ENCODE results near the gene MYO10. TPM values are rescaled to one million over a fixed set of nuclear protein-coding genes. Genes with fewer than 3 reads are reported as not detected.

MYO10 gene
- total and polyA plus RNA-seq, 2 of the 8 experiments (the other 6 are each of a cell fraction or from before 2014, with no cell fraction given): 21.5 to 107 TPM

DNA sequence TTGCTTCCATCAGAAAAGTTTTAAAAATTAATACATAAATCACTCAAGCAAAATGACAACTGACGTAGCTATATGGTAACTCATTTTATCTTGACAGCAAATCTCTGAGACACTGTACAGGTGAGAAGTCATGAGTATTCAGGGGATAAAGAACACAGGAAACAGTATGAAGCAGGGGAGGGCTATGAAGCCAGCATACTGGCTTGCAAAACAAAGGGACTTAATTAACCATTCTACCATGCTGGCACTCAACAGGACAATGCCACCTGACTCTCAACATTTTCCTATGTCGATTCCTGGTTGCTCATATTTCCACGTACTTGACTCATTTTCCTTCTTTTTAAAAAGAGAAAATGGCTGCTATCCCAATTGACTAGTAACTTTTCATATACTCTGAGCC is 167.9 kb downstream of the MYO10 start:
- H3K23ac ChIP-seq (ENCODE audit: insufficient read length): no peak overlapping the region
- no peak overlapping the region for H2AFZ ChIP-seq (ENCODE audit: low read length)
- 99% methylated on average over 3 of the region's 3 CpGs; no CpG with 5 or more reads in 1 of the 2 experiments for WGBS, 2 experiments (ENCODE audit: extremely low coverage in 1 of 2, insufficient coverage in 1 of 2, insufficient read length in 1 of 2, insufficient replicate concordance in 2 of 2, low coverage in 1 of 2, low lambda C conversion rate in 2 of 2, missing lambda C conversion rate in 1 of 2)
- no peak overlapping the region for H3K4me2 ChIP-seq (ENCODE audit: insufficient read depth in 1 of 2, low read depth in 2 of 2, low read length in 2 of 2)
- H3K79me2 ChIP-seq (ENCODE audit: control insufficient read depth in 1 of 2, insufficient read depth in 2 of 2, low read length in 2 of 2): no peaks in the 10 kb centered on the region
- ChIA-PET CTCF (ENCODE audit: partially characterized antibody) (interaction anchor here (0.7 to 1.0 kb wide), 2 partner anchors 64 to 422 kb away, joined by 4 to 5 read pairs; no protein-coding TSS in a partner anchor), POLR2A (ENCODE audit: partially characterized antibody) (interaction anchor here (1.4 kb wide), 1 partner anchor 26 kb away, joined by 4 read pairs; no protein-coding TSS in a partner anchor)
- peaks cover 0 to 4% (median 1%) of the 10 kb centered on the region in 4 experiments; a peak in 3 of 7 replicates for H3K4me1 ChIP-seq (replicated peaks in 1 of 4; ENCODE audit: control insufficient read depth in 3 of 4, insufficient read depth in 4 of 4, low read length in 3 of 4)
- H2BK120ac ChIP-seq (replicated peaks; ENCODE audit: low read depth, low read length): no peak overlapping the region
- no peak for DNase-seq (ENCODE audit: low read depth in 1 of 2, low spot score in 2 of 2)
- no peak overlapping the region for H2BK20ac ChIP-seq (ENCODE audit: low read length)
- no peaks in the 10 kb centered on the region for H3K79me1 ChIP-seq (ENCODE audit: low read depth, low read length)
- H3K36me3 ChIP-seq (ENCODE audit: control insufficient read depth in 2 of 4, insufficient read depth in 4 of 4, low read length in 3 of 4): peaks cover 2 to 10% (median 2%) of the 10 kb centered on the region in 4 experiments; a peak in 5 of 8 replicates
- no peaks in the 10 kb centered on the region for H3K23me2 ChIP-seq (ENCODE audit: low read depth, low read length)
- no peak overlapping the region for H3K14ac ChIP-seq (ENCODE audit: insufficient read length)
- H2BK12ac ChIP-seq (ENCODE audit: low read depth, low read length): no peak overlapping the region
- H2AK5ac ChIP-seq (ENCODE audit: low read depth, low read length): no peak overlapping the region
- H3K18ac ChIP-seq (ENCODE audit: extremely low read depth, low read length): no peak overlapping the region
- no peaks in the 10 kb centered on the region for H4K20me1 ChIP-seq (replicated peaks in 1 of 2; ENCODE audit: control insufficient read depth in 1 of 2, insufficient read depth in 2 of 2, low read length in 2 of 2)
- no peak overlapping the region for H3K4me3 ChIP-seq (ENCODE audit: extremely low read depth in 1 of 4, insufficient read depth in 2 of 4, low read depth in 3 of 4, low read length in 4 of 4)
- no peak overlapping the region for H3K4ac ChIP-seq (replicated peaks; ENCODE audit: insufficient read length, low read depth, low read length)
- no peak overlapping the region for H4K5ac ChIP-seq (ENCODE audit: insufficient read length, low read depth, low read length)
- FAIRE-seq: no peak
- H3K9ac ChIP-seq (replicated peaks in 1 of 4; ENCODE audit: extremely low read depth in 1 of 4, low read depth in 3 of 4, low read length in 3 of 4): no peak overlapping the region
- no peaks in the 10 kb centered on the region for H3K9me3 ChIP-seq (ENCODE audit: insufficient read depth in 2 of 2, low read depth in 1 of 2, low read length in 1 of 2)
- no peak for TF ChIP-seq GTF2F1 (IDR thresholded peaks at IDR 0.05; ENCODE audit: borderline replicate concordance, low read depth, low read length)
- no peak for TF ChIP-seq TAF1 (IDR thresholded peaks at IDR 0.05; ENCODE audit: low read depth, low read length)
- TF ChIP-seq RFX5 (IDR thresholded peaks at IDR 0.05; ENCODE audit: borderline replicate concordance, low read depth, low read length): no peak
- TF ChIP-seq, protein P1, sequence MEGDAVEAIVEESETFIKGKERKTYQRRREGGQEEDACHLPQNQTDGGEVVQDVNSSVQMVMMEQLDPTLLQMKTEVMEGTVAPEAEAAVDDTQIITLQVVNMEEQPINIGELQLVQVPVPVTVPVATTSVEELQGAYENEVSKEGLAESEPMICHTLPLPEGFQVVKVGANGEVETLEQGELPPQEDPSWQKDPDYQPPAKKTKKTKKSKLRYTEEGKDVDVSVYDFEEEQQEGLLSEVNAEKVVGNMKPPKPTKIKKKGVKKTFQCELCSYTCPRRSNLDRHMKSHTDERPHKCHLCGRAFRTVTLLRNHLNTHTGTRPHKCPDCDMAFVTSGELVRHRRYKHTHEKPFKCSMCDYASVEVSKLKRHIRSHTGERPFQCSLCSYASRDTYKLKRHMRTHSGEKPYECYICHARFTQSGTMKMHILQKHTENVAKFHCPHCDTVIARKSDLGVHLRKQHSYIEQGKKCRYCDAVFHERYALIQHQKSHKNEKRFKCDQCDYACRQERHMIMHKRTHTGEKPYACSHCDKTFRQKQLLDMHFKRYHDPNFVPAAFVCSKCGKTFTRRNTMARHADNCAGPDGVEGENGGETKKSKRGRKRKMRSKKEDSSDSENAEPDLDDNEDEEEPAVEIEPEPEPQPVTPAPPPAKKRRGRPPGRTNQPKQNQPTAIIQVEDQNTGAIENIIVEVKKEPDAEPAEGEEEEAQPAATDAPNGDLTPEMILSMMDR (IDR thresholded peaks at IDR 0.05; ENCODE audit: control extremely low read depth in 1 of 3, insufficient read depth in 1 of 3, low read depth in 1 of 3, low read length in 3 of 3): no peak
- TF ChIP-seq SAP30 (IDR thresholded peaks at IDR 0.05; ENCODE audit: insufficient read depth, insufficient replicate concordance, low read length): no peak
- TF ChIP-seq SIN3A (conservative IDR thresholded peaks at IDR 0.05 in 1 of 2, IDR thresholded peaks at IDR 0.05 in 1 of 2; ENCODE audit: low read depth in 1 of 2, low read length in 2 of 2): no peak
- no peak for TF ChIP-seq CREB1 (IDR thresholded peaks at IDR 0.05)
- no peak for TF ChIP-seq CBX8 (IDR thresholded peaks at IDR 0.05; ENCODE audit: borderline replicate concordance, low read depth, low read length)
- TF ChIP-seq SP4 (IDR thresholded peaks at IDR 0.05; ENCODE audit: low read length): no peak
- no peak for TF ChIP-seq TBP (IDR thresholded peaks at IDR 0.05; ENCODE audit: low read depth, low read length)
- no peaks in the 10 kb centered on the region for H3K27me3 ChIP-seq (replicated peaks in 1 of 4; ENCODE audit: control insufficient read depth in 3 of 4, extremely low read depth in 1 of 4, insufficient read depth in 3 of 4, low read length in 3 of 4)
- no peak overlapping the region for H4K91ac ChIP-seq (replicated peaks; ENCODE audit: insufficient read length, low read length)
- no peak overlapping the region for H3K27ac ChIP-seq (ENCODE audit: low read depth, low read length)
- no peak overlapping the region for H2BK15ac ChIP-seq (ENCODE audit: low read length)
- no peak overlapping the region for H3K56ac ChIP-seq (replicated peaks; ENCODE audit: insufficient read length, low read depth, low read length)
- H2BK5ac ChIP-seq (ENCODE audit: low read depth, low read length): no peak overlapping the region
- no peak overlapping the region for H4K8ac ChIP-seq (ENCODE audit: extremely low read depth, insufficient read depth, low read length)
